KMS-11 (cell line): ENCODE measurements around the gene RAI1.

Experiments used
- H2AFZ ChIP-seq: fragments of 200-600 bp; sonication (generic); 2 replicates; pipeline ENCODE4 v1.6.1; 2016; ENCODE audit warnings: antibody characterized with exemption, mixed run types, low read depth
- H3K27ac ChIP-seq: fragments of 200-600 bp; sonication (generic); 2 replicates; pipeline ENCODE4 v1.6.1; 2016; ENCODE audit warnings: mild to moderate bottlenecking, mixed run types
- H3K27me3 ChIP-seq: fragments of 200-600 bp; sonication (generic); 2 replicates; pipeline ENCODE4 v1.6.1; 2017; ENCODE audit warnings: mild to moderate bottlenecking, low read depth, mixed run types, moderate library complexity; ENCODE audit not compliant: insufficient read depth
- H3K36me3 ChIP-seq: fragments of 200-600 bp; sonication (generic); 2 replicates; pipeline ENCODE4 v1.6.1; 2017; ENCODE audit warnings: mild to moderate bottlenecking, mixed run types; ENCODE audit not compliant: insufficient read depth
- H3K4me1 ChIP-seq: fragments of 200-600 bp; sonication (generic); 2 replicates; pipeline ENCODE4 v1.6.1; 2016; ENCODE audit warnings: mild to moderate bottlenecking, low read depth, mixed run types; ENCODE audit not compliant: poor library complexity, severe bottlenecking
- H3K4me2 ChIP-seq: fragments of 200-600 bp; sonication (generic); 2 replicates; pipeline ENCODE4 v1.7.0; 2016; ENCODE audit warnings: mild to moderate bottlenecking, mixed run types
- H3K4me3 ChIP-seq: fragments of 200-600 bp; sonication (generic); IDR thresholded peaks from 2 replicates; pipeline ENCODE4 v1.6.1; 2017; ENCODE audit warnings: low read depth, low read length, mixed read lengths; ENCODE audit not compliant: insufficient read depth
- H3K79me2 ChIP-seq: fragments of 200-600 bp; sonication (generic); 2 replicates; pipeline ENCODE4 v1.6.1; 2016; ENCODE audit warnings: low read depth, mixed run types; ENCODE audit not compliant: insufficient read depth
- H3K9ac ChIP-seq: fragments of 200-600 bp; sonication (generic); 2 replicates; pipeline ENCODE4 v1.6.1; 2016; ENCODE audit warnings: mild to moderate bottlenecking, mixed run types
- H4K20me1 ChIP-seq: fragments of 200-600 bp; sonication (generic); 2 replicates; pipeline ENCODE4 v1.6.1; 2016; ENCODE audit warnings: mild to moderate bottlenecking, mixed run types; ENCODE audit not compliant: insufficient read depth
- TF ChIP-seq, protein P1 (sequence below): fragments of 200-600 bp; sonication (generic); conservative IDR thresholded peaks from 2 replicates; pipeline ENCODE4 v1.6.1; 2017; ENCODE audit warnings: low read depth, mild to moderate bottlenecking, antibody characterized with exemption, low read length, moderate library complexity, mixed read lengths

Gene RAI1

DNA sequence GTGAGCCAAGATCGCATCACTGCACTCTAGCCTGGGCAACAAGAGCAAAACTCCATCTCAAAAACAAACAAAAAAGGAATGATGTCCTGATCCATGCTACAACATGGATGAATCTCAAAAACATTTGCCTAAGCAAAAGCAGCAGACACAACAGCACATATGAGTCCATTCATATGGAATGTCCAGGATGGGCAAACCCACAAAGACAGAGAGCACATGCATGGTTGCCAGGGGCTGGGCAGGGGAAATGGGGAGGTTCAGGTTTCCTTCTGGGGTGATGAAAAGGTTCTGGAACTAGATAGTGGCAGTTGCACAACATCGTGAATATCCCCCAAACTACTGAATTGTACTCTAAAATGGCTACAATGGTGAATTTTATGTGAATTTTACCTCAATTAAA lies 35.3 kb upstream of the RAI1 start:
- Histone ChIP-seq H3K36me3 (no peaks in the 10 kb centered on the region), H3K27ac (no peak overlapping the region), H3K9ac (no peak overlapping the region), H3K4me2 (no peak overlapping the region), H3K79me2 (no peaks in the 10 kb centered on the region), H3K27me3 (no peaks in the 10 kb centered on the region), H2AFZ (no peak overlapping the region), H4K20me1 (no peaks in the 10 kb centered on the region), H3K4me3 (no peak overlapping the region), H3K4me1 (no peaks in the 10 kb centered on the region)
- TF ChIP-seq, protein P1, sequence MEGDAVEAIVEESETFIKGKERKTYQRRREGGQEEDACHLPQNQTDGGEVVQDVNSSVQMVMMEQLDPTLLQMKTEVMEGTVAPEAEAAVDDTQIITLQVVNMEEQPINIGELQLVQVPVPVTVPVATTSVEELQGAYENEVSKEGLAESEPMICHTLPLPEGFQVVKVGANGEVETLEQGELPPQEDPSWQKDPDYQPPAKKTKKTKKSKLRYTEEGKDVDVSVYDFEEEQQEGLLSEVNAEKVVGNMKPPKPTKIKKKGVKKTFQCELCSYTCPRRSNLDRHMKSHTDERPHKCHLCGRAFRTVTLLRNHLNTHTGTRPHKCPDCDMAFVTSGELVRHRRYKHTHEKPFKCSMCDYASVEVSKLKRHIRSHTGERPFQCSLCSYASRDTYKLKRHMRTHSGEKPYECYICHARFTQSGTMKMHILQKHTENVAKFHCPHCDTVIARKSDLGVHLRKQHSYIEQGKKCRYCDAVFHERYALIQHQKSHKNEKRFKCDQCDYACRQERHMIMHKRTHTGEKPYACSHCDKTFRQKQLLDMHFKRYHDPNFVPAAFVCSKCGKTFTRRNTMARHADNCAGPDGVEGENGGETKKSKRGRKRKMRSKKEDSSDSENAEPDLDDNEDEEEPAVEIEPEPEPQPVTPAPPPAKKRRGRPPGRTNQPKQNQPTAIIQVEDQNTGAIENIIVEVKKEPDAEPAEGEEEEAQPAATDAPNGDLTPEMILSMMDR = no peak

DNA sequence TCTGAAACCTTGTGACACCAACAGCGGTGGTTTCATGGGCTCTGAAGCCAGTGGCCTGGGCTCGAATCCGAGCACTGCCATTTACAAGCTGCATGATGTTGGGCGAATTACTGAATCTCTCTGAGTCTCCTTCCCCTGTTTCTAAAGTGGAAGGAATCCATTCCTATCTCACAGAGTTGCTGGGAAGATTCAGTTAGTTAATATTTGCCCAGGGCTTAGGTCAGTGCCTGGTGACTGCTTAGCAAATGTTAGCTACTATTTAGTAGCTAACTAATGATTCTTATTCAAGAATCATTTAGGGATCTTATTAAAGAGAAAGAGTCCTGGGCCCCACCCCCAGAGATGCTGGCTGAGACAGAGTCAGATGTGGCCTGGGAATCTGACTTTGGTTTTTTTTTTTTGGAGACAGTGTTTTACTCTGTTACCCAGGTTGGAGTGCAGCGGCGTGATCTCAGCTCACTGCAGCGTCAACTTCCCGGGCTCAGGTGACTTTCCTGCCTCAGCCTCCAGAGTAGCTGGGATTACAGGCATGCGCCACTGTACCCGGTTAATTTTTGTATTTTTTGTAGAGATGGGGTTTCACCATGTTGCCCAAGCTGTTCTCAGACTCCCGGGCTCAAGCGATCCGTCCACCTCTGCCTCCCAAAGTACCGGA lies 33.6 kb upstream of the RAI1 start:
- H3K4me2 ChIP-seq = no peak overlapping the region
- H3K9ac ChIP-seq = no peak overlapping the region
- no peak overlapping the region for H3K4me3 ChIP-seq
- no peaks in the 10 kb centered on the region for H3K79me2 ChIP-seq
- H3K27ac ChIP-seq = no peak overlapping the region
- no peaks in the 10 kb centered on the region for H3K36me3 ChIP-seq
- no peaks in the 10 kb centered on the region for H3K27me3 ChIP-seq
- no peaks in the 10 kb centered on the region for H4K20me1 ChIP-seq
- TF ChIP-seq, protein P1 = no peak
- no peak overlapping the region for H2AFZ ChIP-seq
- no peaks in the 10 kb centered on the region for H3K4me1 ChIP-seq

DNA sequence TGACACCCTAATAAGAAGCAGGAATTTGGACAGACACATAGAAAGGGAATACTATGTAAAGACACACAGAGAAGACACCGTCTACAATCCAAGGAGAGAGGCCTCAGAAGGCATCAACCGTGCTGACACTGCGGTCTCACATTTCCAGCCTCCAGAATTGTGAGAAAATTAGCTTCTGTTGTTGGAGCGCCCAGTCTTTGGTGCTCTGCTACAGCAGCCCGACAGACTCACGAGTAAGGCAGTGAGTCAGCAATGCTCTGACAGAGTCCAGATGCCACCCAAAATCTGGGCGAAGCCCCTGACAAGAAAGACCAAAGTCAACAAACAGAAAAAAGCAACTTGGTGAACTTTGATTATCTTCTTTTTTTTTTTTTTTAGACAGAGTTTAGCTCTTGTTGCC lies 32.5 kb upstream of the RAI1 start:
- no peak overlapping the region for H3K27ac ChIP-seq
- H3K27me3 ChIP-seq = no peaks in the 10 kb centered on the region
- no peaks in the 10 kb centered on the region for H4K20me1 ChIP-seq
- H3K79me2 ChIP-seq = no peaks in the 10 kb centered on the region
- no peak overlapping the region for H2AFZ ChIP-seq
- H3K4me3 ChIP-seq = no peak overlapping the region
- H3K9ac ChIP-seq = no peak overlapping the region
- TF ChIP-seq, protein P1 = no peak
- no peaks in the 10 kb centered on the region for H3K4me1 ChIP-seq
- no peaks in the 10 kb centered on the region for H3K36me3 ChIP-seq
- no peak overlapping the region for H3K4me2 ChIP-seq

DNA sequence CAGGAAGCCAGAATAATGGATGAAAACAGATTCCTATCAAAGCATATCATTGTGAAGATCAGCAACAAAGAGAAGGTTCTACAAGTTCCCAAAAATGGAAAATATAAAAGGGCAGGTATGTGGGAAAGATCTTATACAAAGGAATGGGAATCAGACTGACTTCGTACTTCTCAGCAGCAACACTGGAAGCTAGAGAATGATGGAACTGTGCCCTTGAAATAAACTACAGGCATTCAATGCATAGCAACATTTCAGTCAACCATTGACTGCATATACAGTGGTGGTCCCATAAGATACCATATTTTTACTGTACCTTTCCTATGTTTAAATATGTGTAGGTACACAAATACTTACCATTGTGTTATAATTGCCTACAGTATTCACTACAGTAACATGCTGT lies 30.3 kb upstream of the RAI1 start:
- Histone ChIP-seq H3K9ac (no peak overlapping the region), H3K36me3 (no peaks in the 10 kb centered on the region), H3K27me3 (no peaks in the 10 kb centered on the region), H3K79me2 (no peaks in the 10 kb centered on the region), H3K4me1 (no peaks in the 10 kb centered on the region), H3K4me3 (no peak overlapping the region), H3K27ac (no peak overlapping the region), H3K4me2 (no peak overlapping the region), H2AFZ (no peak overlapping the region), H4K20me1 (no peaks in the 10 kb centered on the region)
- TF ChIP-seq, protein P1 = no peak
